ENCODE measurements around the gene GSTO1. TPM values are rescaled to one million over a fixed set of nuclear protein-coding genes. Genes with fewer than 3 reads are reported as not detected.

The GSTO1 gene
- total and polyA plus RNA-seq, 2 of the 13 experiments (the other 11 are each of a cell fraction or from before 2014, with no cell fraction given), result 228 to 300 TPM

GRCh38 chr10:104288355-104288754, 33.7 kb downstream of the GSTO1 start (continued):
- TF ChIP-seq, protein P1, sequence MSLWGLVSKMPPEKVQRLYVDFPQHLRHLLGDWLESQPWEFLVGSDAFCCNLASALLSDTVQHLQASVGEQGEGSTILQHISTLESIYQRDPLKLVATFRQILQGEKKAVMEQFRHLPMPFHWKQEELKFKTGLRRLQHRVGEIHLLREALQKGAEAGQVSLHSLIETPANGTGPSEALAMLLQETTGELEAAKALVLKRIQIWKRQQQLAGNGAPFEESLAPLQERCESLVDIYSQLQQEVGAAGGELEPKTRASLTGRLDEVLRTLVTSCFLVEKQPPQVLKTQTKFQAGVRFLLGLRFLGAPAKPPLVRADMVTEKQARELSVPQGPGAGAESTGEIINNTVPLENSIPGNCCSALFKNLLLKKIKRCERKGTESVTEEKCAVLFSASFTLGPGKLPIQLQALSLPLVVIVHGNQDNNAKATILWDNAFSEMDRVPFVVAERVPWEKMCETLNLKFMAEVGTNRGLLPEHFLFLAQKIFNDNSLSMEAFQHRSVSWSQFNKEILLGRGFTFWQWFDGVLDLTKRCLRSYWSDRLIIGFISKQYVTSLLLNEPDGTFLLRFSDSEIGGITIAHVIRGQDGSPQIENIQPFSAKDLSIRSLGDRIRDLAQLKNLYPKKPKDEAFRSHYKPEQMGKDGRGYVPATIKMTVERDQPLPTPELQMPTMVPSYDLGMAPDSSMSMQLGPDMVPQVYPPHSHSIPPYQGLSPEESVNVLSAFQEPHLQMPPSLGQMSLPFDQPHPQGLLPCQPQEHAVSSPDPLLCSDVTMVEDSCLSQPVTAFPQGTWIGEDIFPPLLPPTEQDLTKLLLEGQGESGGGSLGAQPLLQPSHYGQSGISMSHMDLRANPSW (CRISPR knock-in tag; IDR thresholded peaks at IDR 0.05; ENCODE audit: borderline replicate concordance), result 0 out of 2 replicates have a peak, but pooled peaks have one; percentile 18
- TF ChIP-seq TERF1 (CRISPR knock-in tag; IDR thresholded peaks at IDR 0.05), result no peak
- TF ChIP-seq ZNF329 (CRISPR knock-in tag; IDR thresholded peaks at IDR 0.05; ENCODE audit: low read depth), result no peak
- TF ChIP-seq REPIN1 (CRISPR knock-in tag; IDR thresholded peaks at IDR 0.05; ENCODE audit: borderline replicate concordance, low read depth), result no peak
- TF ChIP-seq THAP11 (CRISPR knock-in tag; IDR thresholded peaks at IDR 0.05), result peak; percentile 65; the same call in 1 of the 2 replicates
- peak; percentile 88 for TF ChIP-seq TARDBP (CRISPR knock-in tag; IDR thresholded peaks at IDR 0.05)
- TF ChIP-seq PAWR (CRISPR knock-in tag; IDR thresholded peaks at IDR 0.05; ENCODE audit: borderline replicate concordance), result no peak
- no peak for TF ChIP-seq ZNF674 (CRISPR knock-in tag; IDR thresholded peaks at IDR 0.05; ENCODE audit: low read depth)
- TF ChIP-seq HNRNPL (IDR thresholded peaks at IDR 0.05; ENCODE audit: low read depth, low read length), result no peak
- TF ChIP-seq SOX5 (CRISPR knock-in tag; IDR thresholded peaks at IDR 0.05; ENCODE audit: borderline replicate concordance), result peak; percentile 92
- no peak for TF ChIP-seq REXO4 (CRISPR knock-in tag; IDR thresholded peaks at IDR 0.05; ENCODE audit: borderline replicate concordance)
- TF ChIP-seq ZNF337 (CRISPR knock-in tag; IDR thresholded peaks at IDR 0.05; ENCODE audit: borderline replicate concordance, low read depth), result 0 out of 2 replicates have a peak, but pooled peaks have one; percentile 25
- peak; percentile 48; the same call in 1 of the 2 replicates for TF ChIP-seq GMEB1 (CRISPR knock-in tag; IDR thresholded peaks at IDR 0.05; ENCODE audit: borderline replicate concordance)
- no peak for TF ChIP-seq DR1 (CRISPR knock-in tag; IDR thresholded peaks at IDR 0.05)
- TF ChIP-seq HDAC2 (CRISPR knock-in tag; IDR thresholded peaks at IDR 0.05), result peak; percentile 88
- TF ChIP-seq ZNF850 (CRISPR knock-in tag; conservative IDR thresholded peaks at IDR 0.05), result no peak
- peak; percentile 98 for TF ChIP-seq RXRB (CRISPR knock-in tag; IDR thresholded peaks at IDR 0.05; ENCODE audit: borderline replicate concordance)
- TF ChIP-seq ZNF101 (CRISPR knock-in tag; IDR thresholded peaks at IDR 0.05; ENCODE audit: borderline replicate concordance, low read depth), result no peak
- TF ChIP-seq, protein P2, sequence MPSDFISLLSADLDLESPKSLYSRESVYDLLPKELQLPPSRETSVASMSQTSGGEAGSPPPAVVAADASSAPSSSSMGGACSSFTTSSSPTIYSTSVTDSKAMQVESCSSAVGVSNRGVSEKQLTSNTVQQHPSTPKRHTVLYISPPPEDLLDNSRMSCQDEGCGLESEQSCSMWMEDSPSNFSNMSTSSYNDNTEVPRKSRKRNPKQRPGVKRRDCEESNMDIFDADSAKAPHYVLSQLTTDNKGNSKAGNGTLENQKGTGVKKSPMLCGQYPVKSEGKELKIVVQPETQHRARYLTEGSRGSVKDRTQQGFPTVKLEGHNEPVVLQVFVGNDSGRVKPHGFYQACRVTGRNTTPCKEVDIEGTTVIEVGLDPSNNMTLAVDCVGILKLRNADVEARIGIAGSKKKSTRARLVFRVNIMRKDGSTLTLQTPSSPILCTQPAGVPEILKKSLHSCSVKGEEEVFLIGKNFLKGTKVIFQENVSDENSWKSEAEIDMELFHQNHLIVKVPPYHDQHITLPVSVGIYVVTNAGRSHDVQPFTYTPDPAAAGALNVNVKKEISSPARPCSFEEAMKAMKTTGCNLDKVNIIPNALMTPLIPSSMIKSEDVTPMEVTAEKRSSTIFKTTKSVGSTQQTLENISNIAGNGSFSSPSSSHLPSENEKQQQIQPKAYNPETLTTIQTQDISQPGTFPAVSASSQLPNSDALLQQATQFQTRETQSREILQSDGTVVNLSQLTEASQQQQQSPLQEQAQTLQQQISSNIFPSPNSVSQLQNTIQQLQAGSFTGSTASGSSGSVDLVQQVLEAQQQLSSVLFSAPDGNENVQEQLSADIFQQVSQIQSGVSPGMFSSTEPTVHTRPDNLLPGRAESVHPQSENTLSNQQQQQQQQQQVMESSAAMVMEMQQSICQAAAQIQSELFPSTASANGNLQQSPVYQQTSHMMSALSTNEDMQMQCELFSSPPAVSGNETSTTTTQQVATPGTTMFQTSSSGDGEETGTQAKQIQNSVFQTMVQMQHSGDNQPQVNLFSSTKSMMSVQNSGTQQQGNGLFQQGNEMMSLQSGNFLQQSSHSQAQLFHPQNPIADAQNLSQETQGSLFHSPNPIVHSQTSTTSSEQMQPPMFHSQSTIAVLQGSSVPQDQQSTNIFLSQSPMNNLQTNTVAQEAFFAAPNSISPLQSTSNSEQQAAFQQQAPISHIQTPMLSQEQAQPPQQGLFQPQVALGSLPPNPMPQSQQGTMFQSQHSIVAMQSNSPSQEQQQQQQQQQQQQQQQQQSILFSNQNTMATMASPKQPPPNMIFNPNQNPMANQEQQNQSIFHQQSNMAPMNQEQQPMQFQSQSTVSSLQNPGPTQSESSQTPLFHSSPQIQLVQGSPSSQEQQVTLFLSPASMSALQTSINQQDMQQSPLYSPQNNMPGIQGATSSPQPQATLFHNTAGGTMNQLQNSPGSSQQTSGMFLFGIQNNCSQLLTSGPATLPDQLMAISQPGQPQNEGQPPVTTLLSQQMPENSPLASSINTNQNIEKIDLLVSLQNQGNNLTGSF (CRISPR knock-in tag; IDR thresholded peaks at IDR 0.05), result no peak

Measured in HepG2 (cell line).